Measurements from ENCODE around the gene TOPBP1.

- no peak for TF ChIP-seq CTCF (IDR thresholded peaks at IDR 0.05; ENCODE audit: low read length)
- TF ChIP-seq EZH2 (IDR thresholded peaks at IDR 0.05; ENCODE audit: borderline replicate concordance, low read length): no peak
These were observed 72.8 kb downstream of the TOPBP1 start for GRCh38 chr3:133588784-133589465.

Measured in OCI-LY1 (cell line).